ENCODE data around the gene ADD1.

The ADD1 gene

DNA sequence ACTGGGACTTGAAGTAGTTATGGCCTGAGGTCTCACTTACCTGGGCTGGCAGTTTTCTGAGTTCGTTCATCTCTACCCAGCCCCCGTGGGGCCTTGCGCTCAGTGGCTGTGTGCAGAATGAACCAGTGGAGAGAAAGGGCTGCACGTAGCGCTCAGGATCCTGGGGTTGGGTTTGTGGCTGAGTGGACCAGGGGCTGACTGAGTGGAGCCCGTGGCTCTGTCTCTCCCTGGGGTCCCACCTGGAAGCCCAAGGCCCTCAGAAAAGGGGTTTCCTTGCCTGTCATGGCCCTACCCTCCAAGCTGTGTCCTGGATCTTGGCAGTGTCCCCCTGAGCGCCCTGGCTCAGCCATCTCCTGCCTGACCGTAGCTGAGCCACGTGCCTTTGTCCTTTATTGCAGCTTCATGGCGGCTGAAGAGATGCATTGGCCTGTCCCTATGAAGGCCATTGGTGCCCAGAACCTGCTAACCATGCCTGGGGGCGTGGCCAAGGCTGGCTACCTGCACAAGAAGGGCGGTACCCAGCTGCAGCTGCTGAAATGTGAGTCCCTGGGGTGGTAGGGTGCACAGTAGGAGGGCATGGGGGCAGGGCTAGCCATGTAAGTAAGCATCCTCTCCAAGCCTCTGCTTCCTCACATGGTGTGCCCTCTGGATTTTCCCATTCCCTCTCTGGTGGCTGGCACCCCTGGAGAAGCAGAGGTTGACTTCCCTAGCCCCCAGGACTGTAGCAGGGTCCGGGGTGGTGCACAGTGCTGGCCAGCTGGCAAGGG lies 23.2 kb upstream of the ADD1 start:
- DNase-seq = no peak

DNA sequence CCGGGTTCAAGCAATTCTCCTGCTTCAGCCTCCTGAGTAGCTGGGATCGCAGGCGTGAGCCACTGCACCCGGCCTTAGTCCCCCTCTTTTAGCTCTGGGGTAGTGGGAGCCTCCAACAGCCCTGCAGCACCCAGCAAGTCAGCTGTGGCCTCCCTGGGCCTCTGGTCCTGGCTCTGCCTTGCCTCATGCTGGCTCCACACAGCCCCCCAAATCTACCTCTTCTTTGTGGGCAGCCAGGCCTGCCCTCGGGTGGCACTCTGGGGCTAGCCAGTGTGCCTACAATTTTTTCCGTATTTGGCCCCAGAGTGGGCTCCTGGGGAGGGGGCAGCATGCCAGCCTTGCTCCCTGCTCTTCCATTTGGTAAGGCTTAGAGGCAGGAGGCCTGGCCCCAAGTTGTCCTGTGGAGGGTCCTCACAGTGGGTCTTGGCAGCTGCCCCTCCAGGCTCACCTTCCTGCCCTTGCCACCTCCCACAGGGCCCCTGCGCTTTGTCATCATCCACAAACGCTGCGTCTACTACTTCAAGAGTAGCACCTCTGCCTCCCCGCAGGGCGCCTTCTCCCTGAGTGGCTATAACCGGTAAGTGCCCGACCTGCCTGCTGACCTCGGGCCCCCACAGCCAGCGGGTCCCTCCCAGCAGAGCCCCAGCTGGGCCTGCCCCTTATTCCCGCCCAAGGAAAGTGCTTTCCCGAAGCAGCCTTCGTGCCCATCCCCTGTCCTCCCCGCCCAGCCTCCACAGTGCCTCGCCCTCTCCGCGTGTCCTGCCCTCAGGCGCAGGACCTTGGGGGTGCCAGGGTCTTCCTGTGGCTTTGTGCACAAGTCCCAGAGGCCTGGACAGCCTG lies 21.0 kb upstream of the ADD1 start:
- no peak for DNase-seq

GRCh38 chr4:2823301-2823670 lies 20.4 kb upstream of the ADD1 start:
- no peak for DNase-seq

DNA sequence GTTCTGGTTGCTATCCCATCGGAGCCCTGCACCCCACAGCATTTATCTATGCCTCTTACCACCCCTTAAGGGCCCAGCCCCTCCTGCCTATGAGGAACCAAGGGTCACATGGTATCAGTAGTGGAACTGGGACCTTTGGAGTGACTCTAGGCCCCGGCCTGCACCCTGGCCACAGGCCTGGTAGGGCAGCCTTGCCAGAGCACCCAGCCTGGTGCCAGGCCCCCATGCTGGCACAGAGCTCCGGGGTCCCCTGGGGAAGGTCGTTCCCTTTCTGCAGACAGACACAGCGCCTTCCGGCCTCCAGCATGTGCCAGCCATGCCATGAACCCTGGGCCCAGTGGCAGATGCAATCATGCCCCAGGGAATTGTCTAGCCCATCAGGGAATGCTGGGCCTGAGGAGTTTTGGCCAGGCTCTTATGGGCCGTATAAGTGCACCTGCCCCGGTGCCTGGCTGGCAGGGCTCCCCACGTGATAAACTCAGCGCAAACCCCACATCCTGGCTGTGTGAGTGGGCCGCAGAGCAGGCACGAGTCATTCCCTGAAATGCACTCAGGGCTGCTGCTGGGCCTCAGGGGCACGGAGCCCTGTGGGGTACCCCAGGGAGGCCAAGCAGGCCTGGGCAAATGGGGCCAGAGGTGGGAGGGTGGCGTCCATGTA lies 19.8 kb upstream of the ADD1 start:
- no peak for DNase-seq

DNA sequence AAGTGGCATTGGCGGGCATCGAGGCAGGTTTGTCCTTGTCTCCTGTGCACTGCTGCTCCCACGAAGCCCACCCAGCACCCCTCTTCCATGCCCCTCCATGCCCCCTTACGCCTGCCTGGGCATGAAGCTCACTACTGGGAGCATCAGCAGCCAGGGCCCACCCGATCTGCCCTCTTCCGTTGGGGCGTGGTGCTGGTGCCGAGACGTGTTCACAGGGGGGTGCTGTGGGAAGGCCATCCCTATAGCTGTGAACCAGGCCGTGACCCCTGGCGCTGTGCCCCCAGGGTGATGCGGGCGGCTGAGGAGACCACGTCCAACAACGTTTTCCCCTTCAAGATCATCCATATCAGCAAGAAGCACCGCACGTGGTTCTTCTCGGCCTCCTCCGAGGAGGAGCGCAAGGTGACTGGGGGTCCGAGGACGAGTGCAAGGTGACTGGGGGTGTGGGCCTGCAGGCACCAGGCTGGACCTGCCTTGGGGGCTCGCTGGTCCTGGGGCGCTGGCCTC lies 19.3 kb upstream of the ADD1 start:
- DNase-seq = no peak

GRCh38 chr4:2824836-2825381 lies 18.7 kb upstream of the ADD1 start:
- DNase-seq = no peak

DNA sequence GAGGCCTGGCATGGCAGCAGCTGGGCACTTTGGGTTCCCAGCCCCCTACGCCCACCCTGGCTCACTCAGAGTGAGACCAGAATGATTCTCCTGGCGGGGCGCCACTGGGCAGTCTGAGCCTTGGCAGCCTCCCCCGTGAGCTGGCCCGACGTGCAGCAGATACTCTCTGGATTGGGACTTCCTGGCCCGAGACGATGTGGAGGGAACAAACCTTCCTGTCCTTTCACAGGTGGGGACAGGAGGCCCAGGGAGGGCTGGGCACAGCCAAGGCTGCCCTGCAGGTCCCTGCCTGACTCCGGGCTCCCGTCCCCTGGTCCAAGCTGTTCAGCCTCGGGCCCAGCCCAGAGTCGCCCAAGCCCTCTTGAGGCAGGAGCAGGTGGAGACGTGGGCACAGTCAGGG lies 17.9 kb upstream of the ADD1 start:
- no peak for DNase-seq

DNA sequence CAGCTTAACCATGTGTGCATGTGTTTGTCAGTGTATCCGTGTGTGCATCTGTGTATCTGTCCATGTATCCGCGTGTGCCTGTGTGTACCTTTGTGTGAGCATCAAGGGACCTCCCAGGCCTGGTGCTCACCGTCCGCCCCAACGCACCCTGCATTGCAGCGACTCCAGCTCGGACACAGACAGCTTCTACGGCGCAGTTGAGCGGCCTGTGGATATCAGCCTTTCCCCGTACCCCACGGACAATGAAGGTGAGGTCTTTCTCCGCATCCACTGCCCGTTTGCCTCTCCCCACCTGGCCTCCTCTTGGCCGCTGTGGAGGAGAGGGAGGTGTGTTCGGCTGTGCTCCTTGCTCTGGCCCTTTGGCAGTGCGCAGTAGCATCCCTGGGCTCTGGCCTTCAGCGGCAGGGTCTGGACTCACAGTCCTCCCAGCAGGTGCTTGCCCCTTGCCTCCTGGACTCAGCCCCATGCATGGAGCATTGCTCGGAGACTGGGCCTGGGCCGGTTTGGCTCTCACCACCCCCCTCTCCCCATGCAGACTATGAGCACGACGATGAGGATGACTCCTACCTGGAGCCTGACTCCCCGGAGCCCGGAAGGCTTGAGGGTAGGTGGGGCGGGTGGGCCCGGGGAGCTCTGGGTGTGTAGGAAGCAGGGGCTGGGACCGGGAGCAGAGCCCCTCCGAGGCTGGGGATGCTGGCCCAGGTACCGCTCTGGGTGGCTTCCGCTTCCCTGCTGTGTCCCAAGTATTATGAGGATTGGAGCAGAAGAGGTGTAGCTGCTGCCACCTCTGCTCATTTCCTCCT lies 16.4 kb upstream of the ADD1 start:
- DNase-seq = no peak

DNA sequence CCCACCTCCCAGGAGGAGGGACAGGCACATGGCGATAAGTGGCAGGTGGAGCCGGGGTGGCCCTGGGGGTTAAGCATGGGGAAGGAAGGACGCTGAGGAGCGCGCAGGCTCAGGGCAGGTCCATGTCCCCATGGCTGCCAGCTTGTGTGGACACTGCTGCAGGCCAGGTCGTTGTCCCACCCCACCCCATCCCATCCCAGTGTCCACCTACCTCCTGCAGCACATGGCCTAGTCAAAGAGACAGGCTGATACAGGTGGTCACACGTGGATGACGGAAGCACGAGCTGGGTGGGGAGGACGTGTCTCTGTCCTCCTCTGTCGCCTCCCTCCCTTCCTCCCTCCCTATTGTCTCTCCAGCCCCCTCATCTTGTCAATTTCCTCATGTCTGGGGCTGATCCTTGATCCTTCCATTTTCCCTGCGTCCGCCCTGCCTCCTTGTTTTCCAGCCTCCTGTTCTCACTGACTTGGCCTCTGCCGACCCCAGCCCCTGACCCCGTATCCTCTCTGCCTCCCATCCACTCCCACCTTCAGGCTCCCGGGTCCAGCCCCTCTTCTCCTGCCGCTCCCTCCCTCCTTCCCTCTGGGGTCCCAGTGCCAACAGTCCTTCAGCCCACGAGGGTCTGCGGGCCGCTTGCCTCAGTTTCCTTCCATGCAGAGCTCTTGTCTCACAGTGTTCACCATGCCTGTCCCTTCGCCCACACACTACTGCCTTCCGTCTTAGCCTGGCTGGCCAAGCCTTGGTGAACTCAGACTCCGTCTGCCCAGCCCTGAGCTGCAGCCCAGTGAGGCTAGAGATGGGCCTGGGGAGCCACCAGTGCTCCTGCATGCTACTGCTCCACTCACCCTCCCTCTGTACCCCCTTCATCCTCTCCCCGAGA lies 15.5 kb upstream of the ADD1 start:
- DNase-seq = no peak

GRCh38 chr4:2828758-2829181 lies 14.9 kb upstream of the ADD1 start:
- DNase-seq = no peak

GRCh38 chr4:2829321-2829932 lies 14.2 kb upstream of the ADD1 start:
- DNase-seq = no peak

GRCh38 chr4:2829933-2830451 lies 13.7 kb upstream of the ADD1 start:
- no peak for DNase-seq

DNA sequence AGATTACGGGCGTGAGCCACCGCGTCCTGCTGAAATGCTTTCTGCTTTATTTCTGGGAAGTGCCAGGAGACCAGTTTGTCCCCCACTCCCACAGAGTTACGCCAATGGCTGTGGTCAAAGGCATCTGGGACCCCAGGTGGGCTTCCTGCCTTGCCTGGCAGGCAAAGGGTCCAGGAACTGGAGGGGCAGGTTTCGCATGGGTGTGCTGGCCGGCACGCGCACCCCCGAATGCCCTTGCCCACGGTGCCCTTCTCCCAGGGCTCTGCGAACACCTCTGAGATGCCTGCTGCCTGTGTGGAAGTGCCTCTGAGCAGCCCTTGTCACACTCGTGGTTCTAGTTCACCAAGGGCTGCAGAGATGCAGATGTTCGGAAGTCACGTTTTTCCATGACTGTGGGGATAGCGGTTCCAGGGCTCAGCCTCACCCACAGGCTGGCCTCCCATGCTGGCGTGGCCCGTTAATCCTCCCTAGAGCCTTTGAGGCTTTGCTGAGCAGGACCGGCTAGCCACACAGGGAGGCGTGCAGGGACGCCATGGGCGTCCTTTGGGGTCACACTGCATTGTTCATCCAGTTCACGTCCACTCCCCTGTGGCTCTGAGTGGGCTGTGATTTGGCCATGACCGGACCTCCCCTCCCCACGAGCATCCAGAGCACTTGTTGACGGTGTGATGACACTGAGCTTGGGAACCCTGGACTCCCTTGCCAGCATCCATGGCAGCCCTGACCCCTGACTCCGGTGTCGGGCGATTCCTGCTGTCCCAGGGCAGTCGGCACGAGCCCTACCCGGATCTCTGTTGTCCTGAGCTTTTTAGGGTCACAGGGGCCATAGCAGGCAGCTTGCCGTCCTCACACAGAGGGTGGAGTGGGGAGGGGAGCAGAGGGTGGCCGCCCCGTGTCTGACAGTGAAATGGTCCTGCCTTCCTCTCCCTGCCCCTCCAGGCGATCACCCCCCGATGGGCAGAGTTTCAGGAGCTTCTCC lies 12.7 kb upstream of the ADD1 start:
- no peak for DNase-seq

DNA sequence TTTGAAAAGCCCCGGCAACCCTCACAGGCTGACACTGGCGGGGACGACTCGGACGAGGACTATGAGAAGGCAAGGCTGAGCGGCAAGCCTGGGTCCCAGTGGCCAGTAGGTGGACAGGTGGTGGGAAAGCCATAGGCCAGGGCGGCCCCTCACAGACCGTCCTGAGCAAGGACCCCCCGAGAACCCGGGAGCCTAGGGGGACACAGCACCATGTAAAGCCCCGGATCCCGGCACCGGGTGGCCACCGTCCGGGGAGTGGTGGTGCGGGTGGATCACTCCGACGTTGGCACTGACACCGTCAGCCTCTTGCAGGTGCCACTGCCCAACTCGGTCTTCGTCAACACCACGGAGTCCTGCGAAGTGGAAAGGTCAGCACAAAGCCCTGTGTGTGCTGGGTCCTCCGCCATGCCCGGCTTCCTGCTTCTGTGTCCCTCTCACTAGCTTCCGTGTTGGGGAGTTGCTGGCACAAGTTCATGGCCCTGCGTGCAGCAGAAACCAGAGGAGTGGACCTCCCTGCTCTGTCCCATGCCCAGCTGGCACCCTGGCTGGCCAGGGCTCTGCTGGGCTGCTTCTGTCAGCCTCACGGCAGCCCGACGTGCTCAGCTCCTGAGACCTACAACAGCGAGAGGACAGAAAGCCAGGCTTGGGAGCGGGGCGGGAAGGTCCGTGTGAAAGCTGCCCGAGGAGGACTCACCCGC lies 11.9 kb upstream of the ADD1 start:
- no peak for DNase-seq

- DNase-seq = no peak
These were observed 11.2 kb upstream of the ADD1 start for GRCh38 chr4:2832309-2832980.

DNA sequence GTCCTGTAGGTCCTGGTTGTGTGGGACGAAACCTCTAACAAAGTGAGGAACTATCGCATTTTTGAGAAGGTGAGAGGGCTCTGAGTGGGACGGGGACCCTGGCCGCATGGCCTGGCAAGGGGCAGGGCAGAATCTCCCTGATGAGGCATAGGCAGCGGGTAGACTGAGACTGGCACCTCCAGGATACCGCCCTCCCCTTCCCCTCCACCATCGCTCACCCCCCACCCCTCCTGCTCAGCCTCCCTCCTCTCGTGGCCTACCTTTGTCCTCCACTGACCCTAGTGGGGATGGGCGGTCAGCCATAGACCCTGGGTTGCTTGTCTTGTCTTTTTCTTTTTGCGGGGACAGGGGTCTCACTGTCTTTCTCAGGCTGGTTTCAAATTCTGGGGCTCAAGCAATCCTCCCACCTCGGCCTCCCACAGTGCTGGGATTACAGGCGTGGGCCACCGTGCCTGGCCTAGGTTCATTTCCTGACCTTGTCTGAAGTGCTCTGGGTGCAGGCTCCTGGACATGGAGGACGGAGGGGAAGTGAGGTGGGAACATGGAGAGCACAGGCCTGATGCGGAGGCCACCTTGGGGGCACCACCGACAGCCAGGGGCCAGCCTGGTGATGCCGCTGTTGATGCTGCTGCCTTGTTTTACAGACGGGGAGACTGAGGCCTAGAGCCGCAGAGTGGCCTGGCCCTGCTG lies 10.5 kb upstream of the ADD1 start:
- no peak for DNase-seq

DNA sequence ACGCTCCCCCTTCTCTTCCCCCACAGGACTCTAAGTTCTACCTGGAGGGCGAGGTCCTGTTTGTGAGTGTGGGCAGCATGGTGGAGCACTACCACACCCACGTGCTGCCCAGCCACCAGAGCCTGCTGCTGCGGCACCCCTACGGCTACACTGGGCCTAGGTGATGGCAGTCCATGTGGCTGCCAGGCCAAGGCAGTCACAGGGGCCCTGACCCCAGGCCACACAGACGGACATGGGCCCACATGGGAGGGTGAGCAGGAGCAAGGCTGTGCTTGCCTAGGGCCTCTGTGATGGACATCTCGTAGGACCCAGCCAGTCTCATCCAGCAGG lies 10.0 kb upstream of the ADD1 start:
- no peak for DNase-seq
